Retinal pigment epithelial cell (primary cell): Measurements from ENCODE around the gene HAAO.

ENCODE experiments used
- DNase-seq: peaks from one replicate; pipeline ENCODE4 v3.0.0-alpha.2; 2010; ENCODE audit warnings: low read depth
- H3K4me3 ChIP-seq: 2 replicates; pipeline ENCODE4 v1.5.1; 2011; ENCODE audit warnings: mild to moderate bottlenecking, low read length, control low read depth, moderate library complexity
- TF ChIP-seq, protein P1 (sequence below): conservative IDR thresholded peaks from 2 replicates; pipeline ENCODE4 v1.5.1; 2011; ENCODE audit warnings: low read depth, low read length, control low read depth, inconsistent platforms

HAAO gene

DNA sequence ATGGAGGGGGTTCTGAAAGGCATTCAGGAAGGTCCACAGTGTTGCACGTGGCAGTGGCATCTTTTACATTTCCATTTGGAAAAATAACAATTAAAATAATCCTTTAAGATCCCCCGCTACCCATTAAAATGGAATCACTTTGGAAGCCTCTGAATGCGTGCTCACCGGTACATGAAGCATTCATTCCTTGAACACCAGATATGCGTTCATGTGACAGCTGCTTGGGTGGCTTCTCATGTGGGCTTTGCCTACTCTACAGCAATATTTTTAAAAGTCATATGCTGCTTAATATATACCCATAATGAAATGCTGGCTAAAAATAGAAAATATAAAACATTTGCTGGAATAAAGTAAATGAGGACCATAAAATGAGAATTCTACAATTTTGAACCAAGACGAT, 14.4 kb upstream of the HAAO start:
- TF ChIP-seq, protein P1, sequence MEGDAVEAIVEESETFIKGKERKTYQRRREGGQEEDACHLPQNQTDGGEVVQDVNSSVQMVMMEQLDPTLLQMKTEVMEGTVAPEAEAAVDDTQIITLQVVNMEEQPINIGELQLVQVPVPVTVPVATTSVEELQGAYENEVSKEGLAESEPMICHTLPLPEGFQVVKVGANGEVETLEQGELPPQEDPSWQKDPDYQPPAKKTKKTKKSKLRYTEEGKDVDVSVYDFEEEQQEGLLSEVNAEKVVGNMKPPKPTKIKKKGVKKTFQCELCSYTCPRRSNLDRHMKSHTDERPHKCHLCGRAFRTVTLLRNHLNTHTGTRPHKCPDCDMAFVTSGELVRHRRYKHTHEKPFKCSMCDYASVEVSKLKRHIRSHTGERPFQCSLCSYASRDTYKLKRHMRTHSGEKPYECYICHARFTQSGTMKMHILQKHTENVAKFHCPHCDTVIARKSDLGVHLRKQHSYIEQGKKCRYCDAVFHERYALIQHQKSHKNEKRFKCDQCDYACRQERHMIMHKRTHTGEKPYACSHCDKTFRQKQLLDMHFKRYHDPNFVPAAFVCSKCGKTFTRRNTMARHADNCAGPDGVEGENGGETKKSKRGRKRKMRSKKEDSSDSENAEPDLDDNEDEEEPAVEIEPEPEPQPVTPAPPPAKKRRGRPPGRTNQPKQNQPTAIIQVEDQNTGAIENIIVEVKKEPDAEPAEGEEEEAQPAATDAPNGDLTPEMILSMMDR = no peak
- DNase-seq = no peak

DNA sequence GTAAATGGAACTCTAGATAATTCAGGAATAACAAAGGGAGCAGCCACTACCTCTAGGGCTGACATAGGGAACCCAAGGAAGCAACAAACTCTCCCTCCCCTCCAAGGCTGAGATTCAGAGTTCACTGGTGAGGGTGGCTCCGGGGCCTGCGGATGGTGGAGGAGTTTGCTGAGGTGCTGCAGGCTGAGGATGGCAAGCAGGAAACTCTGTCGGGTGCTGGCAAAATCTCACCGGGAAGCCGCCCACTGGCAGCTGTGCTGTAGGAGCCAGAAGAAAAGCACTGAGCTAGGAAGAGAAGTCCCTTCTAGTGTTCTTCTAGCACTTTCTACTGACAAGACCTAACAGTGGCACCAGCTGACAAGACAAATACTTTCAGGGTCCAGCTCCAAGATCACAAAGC, 12.5 kb upstream of the HAAO start:
- no peak overlapping the region for H3K4me3 ChIP-seq
- DNase-seq = no peak
- TF ChIP-seq, protein P1 = no peak

More for the DNA sequence above, 14.4 kb upstream of the HAAO start:
- H3K4me3 ChIP-seq = no peak overlapping the region

DNA sequence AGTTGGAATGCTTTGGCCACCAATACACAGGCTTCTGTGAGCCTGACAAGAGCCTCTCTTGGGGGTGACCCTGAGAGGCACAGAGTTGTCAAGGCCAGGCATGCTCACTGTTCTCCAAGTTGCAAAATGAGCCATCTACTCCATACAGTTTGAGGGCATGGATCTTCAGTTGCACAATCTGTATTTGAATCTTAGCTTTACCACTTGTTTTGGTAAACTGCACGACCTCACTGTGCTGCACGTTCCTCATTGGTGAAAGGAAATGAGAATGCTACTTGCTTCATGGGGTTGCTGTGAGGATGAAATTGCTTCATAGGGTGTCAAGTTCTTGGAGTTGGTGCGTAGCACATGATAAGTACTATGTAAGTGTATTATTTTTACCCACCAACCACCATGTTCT, 12.0 kb upstream of the HAAO start:
- TF ChIP-seq, protein P1 = no peak
- DNase-seq = no peak
- no peak overlapping the region for H3K4me3 ChIP-seq

DNA sequence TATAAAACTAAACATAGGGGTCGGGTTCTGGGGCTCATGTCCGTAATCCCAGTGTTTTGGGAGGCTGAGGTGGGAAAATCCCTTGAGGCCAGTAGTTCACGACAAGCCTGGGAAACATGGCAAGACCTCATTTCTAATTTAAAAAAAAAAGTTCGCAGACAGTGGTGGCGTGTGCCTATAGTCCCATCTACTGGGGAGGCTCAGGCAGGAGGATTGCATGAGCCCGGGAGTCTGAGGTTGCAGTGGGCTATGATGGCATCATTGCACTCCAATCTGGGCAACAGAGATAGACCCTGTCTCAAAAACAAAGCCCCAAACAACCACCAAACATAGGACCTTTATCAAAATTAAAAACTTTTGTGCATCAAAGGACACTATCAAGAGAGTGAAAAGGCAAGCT, 9.8 kb upstream of the HAAO start:
- TF ChIP-seq, protein P1 = no peak
- H3K4me3 ChIP-seq = no peak overlapping the region
- no peak for DNase-seq

DNA sequence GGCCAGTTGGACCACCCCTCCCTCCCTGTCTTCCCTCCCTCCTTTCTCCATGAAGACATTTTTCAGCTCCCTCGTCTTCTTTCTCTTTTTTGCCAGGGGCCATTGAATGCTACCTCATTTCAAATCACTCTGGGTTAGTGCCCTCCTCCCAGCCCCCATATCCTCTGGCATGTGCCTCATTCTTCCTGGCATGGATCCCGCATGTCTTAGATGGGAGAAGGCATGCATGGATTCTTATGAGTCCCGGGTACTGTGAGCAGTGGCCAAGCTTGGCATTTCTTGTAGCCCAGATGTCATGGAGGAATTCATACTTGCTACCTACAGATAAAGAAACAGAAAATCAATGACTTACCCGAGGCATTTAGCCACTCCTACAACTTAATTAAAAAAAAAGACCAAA, 9.0 kb upstream of the HAAO start:
- no peak for DNase-seq
- TF ChIP-seq, protein P1 = no peak

DNA sequence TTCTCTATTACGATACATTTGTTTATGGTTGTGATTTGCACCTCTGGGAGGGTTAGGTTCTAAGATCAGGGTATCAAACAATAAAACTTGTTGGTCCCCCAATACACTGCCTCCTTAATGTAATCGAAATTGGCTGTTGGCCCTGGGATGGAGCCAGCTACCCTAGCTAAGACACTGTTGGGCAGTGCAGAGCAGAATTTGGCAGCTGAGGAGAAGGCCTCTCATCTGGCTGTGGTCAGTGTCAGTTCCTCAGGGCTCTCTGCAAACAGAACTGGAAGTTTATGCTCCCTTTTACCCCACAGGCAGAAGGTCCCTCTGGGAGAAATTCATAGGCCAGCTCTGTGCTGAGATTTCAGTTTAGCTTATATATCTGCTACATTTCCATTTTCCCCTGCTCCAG, 8.6 kb upstream of the HAAO start:
- H3K4me3 ChIP-seq = no peak overlapping the region
- DNase-seq = no peak
- TF ChIP-seq, protein P1 = no peak

More for the DNA sequence above, 9.0 kb upstream of the HAAO start:
- H3K4me3 ChIP-seq = no peak overlapping the region

DNA sequence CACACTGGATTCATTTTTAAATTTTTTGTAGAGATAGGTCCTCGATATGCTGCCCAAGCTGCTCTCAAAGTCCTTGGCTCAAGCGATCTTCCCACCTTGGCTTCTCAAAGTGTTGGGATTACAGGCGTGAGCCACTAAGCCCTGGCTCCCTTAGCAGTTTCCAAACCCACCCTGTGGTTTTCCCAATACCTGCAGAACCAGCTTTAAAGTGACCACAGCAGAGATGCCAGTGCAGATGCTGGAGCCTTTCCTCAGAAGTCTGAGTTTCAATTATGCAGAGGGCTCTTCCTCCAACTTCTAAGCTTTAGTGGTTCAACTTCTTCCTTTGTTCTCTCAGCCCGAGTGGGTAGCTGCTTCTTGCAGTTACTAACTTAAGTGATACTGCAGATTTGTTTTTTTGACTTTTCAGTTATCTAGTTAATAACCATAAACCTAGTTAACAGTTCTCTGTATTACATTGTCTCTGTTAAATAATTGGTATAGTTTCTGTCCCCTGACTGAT, 8.1 kb upstream of the HAAO start:
- no peak for DNase-seq
- no peak overlapping the region for H3K4me3 ChIP-seq
- TF ChIP-seq, protein P1 = no peak
